NCI-H2196 (cell line): ENCODE measurements around the gene CDK5R2.
"Not testable (repeated sequence)": the region's sequence is repeated elsewhere in the genome, so short reads cannot be mapped to it uniquely, and the experiment has no call there.

Experiments used
- DNase-seq: peaks from one replicate; lab custom pipeline; 2025; ENCODE audit not compliant: unreplicated experiment; lab: John Stamatoyannopoulos, UW

CDK5R2 gene

GRCh38 chr2:218959141-218959731 is at the start of gene CDK5R2:
CDK5R2 (plus strand) TSS chr2:218959666; CDS start chr2:218959821, 155 bp downstream.
- peak; percentile 94 for DNase-seq

- DNase-seq: no peak
Observed at GRCh38 chr2:218910741-218911140, 48.7 kb upstream of the CDK5R2 start.

- DNase-seq: no peak
Observed at GRCh38 chr2:218920504-218920903, 39.0 kb upstream of the CDK5R2 start.

- no peak for DNase-seq
Observed at GRCh38 chr2:218924757-218925156, 34.7 kb upstream of the CDK5R2 start.

- no peak for DNase-seq
Observed at GRCh38 chr2:218925434-218925833, 34.0 kb upstream of the CDK5R2 start.

GRCh38 chr2:218927422-218927821 is 32.0 kb upstream of the CDK5R2 start:
- DNase-seq: no peak

- DNase-seq: no peak
Observed at GRCh38 chr2:218927876-218928275, 31.6 kb upstream of the CDK5R2 start.

GRCh38 chr2:218930488-218930887 is 29.0 kb upstream of the CDK5R2 start:
- not testable (repeated sequence) for DNase-seq

- DNase-seq: not testable (repeated sequence)
Observed at GRCh38 chr2:218931751-218932150, 27.7 kb upstream of the CDK5R2 start.

GRCh38 chr2:218944759-218945404 is 14.6 kb upstream of the CDK5R2 start:
- no peak for DNase-seq

GRCh38 chr2:218946621-218947020 is 12.8 kb upstream of the CDK5R2 start:
- no peak for DNase-seq

GRCh38 chr2:218952160-218952559 is 7.3 kb upstream of the CDK5R2 start:
- DNase-seq: no peak

- DNase-seq: no peak
Observed at GRCh38 chr2:218953366-218953954, 6.0 kb upstream of the CDK5R2 start.

GRCh38 chr2:218954541-218955300 is 4.7 kb upstream of the CDK5R2 start:
- no peak for DNase-seq

- no peak for DNase-seq
Observed at GRCh38 chr2:218956039-218956438, 3.4 kb upstream of the CDK5R2 start.

GRCh38 chr2:218957671-218958070 is 1.8 kb upstream of the CDK5R2 start:
- DNase-seq: no peak

- DNase-seq: no peak
Observed at GRCh38 chr2:218958276-218958675, 1.2 kb upstream of the CDK5R2 start.

GRCh38 chr2:218959761-218960308 is 369 bp downstream of the CDK5R2 start:
- no peak for DNase-seq

- DNase-seq: peak; percentile 32
Observed at GRCh38 chr2:218960309-218961165, 1.1 kb downstream of the CDK5R2 start.

GRCh38 chr2:218961229-218961628 is 1.8 kb downstream of the CDK5R2 start:
- no peak for DNase-seq
